Tongue (tissue), 2 donors: ENCODE results near the gene MYLK4. TPM values are rescaled to one million over a fixed set of nuclear protein-coding genes. Genes with fewer than 3 reads are reported as not detected.
"Not testable (repeated sequence)": the region's sequence is repeated elsewhere in the genome, so short reads cannot be mapped to it uniquely, and the experiment has no call there.

Source experiments
- DNase-seq: peaks from one replicate; pipeline ENCODE4 v3.0.0-alpha.2; 2015
- total RNA-seq: library from RNA; depleted of rRNA; stranded (reverse); fragments of >200 nt; gene quantifications from one replicate; pipeline ENCODE4 v1.2.3, GENCODE V29; 2014

The MYLK4 gene
- total RNA-seq, 1 donor from 2014 or later: 14.9 TPM

DNA sequence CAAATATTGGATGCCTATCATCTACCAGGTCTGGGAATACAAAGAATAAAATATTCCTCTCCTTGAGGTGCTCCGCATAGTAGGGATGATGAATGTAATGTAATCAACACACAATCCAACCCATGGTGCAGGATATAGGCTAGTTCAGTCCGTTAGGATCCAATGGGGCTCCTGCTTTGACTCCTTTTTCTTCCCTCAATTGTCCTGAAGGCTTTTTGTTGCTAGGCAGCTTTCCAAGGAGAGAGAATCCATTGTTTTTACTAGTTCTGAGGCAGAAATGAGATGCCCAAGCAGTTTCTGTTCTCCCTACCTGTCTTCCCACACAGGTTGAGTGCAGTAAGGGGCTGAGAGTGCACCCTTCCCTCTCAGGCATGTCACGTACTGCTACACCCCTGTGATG, 26.5 kb upstream of the MYLK4 start:
- DNase-seq: no peak

DNA sequence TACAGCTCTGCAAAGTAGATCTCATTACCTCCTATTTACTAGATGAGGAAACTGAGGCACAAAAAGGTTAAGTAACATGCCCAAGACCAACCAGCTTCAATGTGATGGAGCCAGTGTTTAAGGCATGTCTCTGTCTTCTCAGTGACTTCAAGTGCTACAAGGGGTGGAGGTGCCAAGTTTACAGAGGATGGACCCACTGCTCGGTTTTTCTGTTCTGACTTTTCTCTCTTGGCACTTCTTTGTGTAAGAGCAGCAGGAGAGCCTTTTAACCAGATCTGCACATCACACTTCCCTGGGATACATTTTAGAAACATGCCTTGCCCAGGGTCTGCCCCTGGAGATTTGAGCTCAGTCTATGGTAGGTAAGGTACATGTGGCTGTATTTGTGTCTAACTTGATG, 24.3 kb upstream of the MYLK4 start:
- DNase-seq: no peak

DNA sequence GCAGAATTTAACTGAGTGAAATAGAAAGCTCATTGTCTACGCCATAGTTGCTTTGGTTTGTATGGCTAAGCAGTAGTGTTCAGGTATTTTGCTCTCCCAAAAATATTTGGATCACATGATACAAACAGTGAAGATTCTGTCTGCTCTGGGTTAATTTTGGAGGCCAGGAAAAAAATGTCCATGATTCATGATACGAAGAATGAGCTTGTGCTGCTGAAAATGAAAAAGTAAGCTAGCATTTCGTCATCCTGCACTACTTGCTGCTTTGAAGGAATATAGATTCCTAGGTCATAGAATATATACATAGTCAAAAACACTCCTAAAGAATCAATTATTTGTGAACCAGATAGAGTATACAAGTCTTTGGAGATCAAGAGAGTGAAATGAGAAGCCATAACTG, 22.7 kb upstream of the MYLK4 start:
- no peak for DNase-seq

DNA sequence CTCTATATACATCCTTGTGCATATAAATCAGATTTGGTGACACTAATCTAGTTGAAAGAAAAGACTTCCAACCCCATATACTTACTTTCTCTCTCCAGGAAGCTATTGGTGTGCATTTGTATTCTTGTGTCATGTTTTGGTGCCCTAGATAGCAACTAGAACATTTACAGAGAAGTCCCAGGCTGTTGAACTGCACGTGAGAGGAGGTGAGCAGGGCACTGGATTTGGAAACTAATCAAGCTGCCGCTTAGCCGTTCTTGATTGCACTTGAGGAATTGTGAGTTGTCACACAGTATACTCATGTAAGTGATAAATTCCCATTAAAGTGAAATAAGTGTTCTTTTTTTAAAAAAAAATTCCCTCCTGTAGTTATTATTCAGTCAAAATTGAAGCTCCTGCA, 22.1 kb upstream of the MYLK4 start:
- DNase-seq: no peak

DNA sequence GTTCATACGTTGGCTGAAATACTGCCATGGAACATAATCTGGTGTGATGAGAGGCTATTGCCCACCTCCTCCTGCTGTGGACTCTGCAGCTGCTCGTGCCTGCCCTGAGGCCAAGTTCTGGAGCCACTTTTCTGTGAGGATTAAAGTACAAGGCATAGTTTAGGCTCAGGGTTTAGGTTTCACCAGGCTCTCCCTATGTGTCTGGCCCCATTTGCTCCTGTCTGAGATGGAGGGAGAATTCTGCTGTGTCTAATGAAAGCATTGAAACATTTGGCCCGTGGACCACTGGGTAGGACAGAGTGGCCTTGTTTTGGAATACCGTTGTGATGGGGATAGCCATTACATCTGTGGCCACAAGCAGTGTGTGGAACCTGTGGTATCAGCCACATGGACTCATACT, 20.4 kb upstream of the MYLK4 start:
- peak; percentile 89 for DNase-seq

DNA sequence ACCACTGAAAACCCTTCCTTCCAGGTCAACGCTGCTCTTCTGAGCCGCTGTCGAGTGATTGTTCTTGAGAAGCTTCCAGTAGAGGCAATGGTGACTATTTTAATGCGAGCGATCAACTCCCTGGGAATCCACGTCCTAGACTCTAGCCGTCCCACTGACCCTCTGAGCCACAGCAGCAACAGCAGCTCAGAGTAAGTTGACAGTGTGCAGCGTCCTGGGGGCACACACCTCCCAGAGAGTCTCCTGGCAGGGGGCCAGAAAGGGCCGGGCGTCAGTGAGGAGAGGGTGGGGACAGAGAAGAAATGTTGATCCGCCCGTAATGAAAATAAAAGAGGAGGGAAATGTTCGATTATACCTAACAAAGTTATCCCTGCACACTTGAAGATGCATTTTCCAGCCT, 19.4 kb upstream of the MYLK4 start:
- peak; percentile 86 for DNase-seq

DNA sequence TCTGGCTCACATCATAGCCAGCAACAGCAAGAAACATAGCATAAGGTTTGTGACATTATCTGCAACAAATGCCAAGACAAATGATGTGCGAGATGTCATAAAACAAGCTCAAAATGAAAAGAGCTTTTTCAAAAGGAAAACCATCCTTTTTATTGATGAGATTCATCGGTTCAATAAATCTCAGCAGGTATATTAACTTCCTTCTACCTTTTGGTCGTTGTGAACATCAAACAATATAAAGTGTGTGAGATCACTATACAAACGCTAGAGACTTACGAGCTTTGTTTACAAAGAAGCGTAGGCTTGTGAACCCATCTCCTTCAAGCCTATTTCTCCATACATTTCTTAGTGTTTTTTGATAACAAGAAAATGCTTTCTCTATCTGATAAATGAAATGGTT, 18.0 kb upstream of the MYLK4 start:
- DNase-seq: no peak

DNA sequence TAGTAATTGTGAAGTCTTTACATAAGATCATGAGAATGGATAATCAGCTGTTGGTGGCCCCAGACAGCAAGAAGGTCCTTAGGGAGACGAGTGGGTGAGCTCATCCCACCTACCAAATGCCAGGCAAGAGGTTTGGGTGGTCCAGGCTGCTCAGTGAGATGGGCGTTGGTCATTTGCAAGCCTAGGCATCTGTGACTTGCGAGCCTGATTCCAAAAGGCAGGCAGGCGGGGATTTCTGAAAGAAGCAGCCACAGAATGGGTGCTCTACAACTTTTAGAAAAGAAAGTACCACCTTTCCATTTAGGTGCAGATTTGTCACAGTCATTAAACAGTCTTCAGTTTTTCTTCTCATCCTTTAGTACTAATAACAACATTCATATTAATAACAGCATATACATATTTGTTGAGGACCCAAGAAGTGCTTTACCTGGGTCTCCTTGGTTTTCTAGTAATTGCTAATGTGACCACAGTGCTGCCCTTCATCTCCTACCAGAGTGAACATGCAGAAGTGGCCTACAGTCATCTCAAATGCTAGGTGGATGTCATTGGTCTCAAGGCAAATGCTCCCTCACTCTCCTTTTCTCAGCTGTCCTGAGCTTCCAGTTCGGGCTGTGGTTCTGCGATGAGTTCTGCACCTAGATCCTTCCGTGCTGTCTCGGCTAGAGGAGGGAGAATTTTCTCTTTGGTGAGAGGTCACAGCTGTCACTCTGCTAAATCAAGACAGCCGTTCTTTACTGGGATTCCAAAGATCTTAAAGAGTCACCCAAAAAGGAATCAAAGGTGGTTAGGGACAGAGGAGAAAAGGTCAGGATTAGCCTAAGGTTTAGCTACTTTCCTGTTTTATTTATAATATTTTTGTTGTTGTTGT, 17.2 kb upstream of the MYLK4 start:
- no peak for DNase-seq

DNA sequence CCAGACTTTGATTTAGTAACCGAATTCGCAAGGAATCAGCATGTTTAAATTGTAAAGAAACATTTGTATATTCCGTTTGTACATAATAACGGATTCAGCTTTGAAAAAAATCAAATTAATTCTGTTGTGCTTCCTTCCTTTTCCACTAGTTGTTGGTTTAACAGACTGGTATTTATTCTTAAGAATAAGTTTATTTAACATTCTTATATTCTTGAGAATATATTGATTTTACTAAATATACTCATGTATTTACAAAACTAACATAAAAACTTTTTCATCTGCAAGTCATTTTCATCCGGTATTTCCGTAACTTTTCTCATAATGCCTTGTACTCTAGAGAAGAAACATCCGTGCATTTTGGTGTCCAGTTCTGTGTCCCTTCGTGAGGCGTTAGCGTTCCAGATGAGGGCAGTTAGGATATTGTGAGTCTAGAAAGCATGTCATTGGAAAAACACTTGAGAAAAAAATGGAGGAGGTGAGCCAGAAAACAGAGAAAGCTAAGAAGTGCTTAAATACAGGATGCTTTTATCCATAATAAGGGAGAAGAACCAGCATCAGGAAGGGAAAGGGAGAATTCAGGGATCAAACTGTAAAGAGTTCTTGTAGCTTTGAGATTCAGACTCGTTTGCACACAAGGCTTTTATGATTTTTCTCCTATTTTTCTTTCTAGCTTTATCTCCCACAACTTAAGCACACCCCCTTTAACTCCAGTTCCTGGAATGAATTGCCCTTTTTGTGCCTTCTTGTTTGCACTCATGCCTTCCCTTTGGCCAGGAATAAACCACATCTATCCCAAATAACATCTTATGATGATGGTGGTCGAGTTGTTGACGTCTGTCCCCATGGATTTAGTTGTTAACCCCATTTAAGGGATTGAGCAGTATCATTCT, 16.3 kb upstream of the MYLK4 start:
- no peak for DNase-seq

DNA sequence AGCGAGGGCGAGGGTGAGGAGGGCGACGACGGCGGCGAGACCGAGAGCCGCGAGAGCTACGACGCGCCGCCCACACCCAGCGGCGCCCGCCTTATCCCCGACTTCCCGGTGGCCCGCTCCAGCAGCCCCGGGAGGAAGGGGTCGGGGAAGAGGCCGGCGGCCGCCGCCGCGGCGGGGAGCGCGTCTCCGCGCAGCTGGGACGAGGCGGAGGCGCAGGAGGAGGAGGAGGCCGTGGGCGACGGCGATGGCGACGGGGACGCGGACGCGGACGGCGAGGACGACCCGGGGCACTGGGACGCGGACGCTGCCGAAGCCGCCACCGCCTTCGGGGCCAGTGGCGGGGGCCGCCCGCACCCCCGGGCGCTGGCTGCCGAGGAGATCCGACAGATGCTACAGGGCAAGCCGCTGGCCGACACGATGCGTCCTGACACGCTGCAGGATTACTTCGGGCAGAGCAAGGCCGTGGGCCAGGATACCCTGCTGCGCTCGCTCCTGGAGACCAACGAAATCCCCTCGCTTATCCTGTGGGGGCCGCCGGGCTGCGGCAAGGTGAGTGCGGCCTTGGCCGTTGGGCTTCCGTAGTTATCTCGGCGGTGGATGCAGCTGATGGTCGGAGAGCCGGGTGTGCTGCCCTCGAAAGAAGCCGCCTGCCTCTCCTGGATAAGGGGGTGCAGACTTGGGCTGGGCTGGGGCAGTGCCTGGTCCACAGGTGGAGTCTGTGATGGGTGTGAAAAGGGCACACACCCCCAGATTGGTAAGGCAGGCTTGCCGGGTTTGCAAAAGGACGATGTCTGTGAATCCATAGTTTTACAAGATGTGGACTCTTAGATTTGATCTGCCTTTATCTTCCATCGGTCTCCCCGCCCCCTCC, 15.4 kb upstream of the MYLK4 start:
- DNase-seq: peak; percentile 55

DNA sequence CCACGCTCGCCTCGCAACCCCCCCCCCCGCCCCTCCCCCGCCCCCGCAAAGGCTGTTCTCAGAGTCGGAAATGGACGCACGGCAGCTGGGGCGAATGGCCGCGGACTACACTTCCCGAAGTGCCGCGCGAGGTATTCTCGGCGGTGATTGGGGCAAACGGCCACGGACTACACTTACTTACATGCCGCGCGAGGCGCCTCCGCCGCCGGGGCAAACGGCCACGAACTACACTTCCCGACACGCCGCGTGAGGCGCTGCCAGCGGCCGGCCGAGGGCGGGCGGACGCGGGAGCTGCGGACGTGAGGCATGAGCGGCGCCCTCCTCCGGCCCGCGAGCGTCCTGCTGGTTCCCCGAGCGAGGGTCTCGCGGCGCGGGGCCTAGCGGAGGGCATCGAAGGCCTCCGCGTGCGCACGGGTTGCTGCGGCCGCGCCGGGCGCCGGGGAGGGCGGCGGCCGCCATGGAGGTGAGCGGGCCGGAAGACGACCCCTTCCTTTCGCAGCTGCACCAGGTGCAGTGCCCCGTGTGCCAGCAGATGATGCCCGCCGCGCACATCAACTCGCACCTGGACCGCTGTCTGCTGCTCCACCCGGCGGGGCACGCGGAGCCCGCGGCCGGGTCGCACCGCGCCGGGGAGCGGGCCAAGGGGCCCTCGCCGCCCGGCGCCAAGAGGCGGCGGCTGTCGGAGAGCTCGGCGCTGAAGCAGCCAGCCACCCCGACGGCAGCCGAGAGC, 14.6 kb upstream of the MYLK4 start, which contains the start of gene WRNIP1:
Gene WRNIP1 (plus strand): TSS at position 228 of the 730 bp plus-strand sequence. CDS start 230 bp downstream, at position 458.
- peak; percentile 100 for DNase-seq

DNA sequence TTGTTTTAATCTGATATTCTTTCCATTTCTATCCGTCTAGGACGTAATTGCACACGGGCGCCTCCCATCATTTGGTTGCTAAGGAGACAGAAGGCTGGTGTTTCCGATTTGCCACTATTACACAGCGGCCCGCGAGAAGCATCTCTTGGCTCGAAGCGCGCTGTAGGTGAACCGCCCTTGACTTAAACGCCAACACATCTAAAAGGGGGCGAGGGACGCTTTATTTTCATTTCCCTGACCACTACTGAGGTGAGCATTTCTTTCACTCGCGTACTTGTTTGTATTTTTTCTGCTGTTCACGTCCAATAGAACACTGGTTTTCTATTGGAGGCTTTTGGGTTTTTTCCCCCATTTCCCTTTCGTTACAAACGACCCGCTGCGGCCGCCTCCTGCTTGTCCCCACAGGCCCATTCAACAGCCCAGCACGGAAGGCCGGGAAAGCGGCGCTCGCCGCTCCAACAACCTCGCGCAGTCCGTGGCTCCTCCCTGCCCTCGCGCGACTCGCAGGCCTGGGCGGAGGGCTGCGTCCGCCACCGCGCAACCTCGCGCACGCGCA, 14.0 kb upstream of the MYLK4 start:
- DNase-seq: peak; percentile 86

DNA sequence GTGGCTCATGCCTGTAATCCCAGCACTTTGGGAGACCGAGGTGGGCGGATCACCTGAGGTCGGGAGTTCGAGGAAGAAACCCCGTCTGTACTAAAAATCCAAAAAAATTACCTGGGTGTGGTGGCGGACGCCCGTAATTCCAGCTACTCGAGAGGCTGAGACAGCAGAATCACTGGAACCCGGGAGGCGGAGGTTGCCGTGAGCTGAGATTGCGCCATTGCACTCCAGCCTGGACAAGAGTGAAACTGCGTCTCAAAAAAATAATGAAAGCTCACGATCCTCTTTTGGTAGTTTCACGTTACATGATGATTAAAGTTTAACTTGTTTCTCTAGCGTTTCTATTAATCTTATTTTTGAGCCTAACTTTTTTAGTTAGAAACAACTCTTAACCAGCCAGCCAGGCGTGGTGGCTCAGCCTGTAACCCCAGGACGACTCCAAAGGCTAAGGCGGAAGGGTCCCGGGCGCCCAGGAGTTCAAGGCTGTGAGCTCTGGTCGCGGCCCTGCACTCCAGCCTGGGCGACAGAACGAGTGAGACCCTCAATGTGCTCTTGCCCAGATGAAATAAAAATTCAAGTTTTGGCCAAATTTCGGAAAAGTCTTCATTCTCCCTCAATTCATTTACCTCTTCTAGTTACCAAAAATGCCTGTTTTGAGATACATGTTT, 13.3 kb upstream of the MYLK4 start:
- DNase-seq: no peak

DNA sequence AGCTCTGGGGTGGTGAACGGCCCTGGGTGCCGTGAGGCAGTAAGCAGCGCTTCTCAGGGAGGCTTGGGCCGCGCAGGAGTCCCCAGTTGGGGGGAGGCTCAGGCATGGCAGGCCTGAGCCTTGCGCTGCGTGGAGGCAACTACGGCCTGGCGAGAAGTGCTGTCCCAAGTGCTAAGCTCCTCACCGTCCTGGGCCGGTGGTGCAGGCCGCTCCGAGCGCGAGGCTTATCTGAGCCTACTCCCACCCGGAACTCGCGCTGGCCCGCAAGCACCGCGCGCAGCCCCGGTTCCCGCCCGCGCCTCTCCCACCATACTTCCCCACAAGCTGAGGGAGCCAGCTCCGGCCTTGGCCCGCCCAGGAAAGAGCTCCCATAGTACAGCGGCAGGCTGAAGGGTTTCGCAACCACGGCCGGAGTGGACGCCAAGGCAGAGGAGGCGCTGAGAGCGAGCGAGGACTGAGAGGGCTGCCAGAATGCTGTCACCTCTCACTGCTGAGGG, 12.7 kb upstream of the MYLK4 start:
- DNase-seq: no peak

DNA sequence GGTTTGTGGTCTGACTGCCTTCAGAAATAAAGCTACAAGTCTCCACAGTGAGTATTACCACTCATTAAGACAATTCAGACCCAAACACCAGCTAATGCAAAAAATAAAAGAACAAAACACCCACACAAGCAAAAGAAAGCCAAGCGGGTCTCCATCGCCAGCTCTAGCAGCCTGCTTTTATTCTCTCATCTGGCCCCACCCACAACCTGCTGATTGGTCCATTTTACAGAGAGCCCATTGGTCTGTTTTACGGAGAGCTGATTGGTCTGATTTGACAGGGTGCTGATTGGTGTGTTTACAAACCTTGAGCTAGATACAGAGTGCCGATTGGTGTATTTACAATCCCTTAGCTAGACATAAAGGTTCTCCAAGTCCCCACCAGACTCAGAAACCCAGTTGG, 12.1 kb upstream of the MYLK4 start:
- not testable (repeated sequence) for DNase-seq

DNA sequence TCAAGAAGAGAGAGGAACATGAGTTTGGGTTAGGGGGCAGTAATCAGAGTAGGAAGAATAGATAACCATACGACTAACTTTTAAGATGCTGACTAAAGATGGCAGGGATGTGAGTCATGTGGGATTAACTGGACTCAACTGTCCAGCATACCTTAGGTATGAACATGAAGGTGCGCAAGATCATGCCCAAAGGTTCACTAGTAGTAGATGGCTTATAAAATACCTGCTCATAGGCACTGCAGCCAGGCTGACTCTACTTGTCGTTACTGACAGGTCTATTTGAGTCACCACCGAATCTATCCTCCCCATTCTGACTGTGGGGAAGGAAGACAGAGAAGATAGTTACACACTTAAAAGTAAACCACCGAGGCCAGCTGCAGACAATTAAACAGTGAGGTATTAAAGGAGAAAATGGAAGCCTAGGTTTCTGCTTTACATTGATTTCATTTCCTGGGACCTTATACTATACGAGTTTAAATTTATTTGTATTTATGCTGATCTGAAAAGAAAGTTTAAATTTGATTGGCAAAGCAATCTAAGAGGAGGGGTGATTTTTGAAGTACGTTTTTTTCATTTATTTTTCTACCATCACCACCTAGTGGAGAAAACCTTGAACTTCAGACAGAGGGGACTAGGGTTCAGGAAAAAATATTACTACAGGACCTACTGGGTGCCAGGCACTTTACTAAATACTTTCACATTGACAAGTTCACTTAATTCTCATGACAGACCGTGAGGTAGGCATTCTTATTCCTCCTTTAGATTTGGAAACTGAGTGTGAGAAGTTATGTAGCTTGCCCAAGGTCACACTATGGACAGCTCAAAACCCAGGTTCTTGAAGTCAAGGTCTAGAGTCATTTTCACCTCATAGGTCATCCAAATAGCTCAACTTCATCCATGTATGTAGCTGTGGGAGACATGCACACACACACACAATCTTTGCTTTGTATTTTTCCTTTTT, 10.4 kb upstream of the MYLK4 start:
- DNase-seq: no peak

DNA sequence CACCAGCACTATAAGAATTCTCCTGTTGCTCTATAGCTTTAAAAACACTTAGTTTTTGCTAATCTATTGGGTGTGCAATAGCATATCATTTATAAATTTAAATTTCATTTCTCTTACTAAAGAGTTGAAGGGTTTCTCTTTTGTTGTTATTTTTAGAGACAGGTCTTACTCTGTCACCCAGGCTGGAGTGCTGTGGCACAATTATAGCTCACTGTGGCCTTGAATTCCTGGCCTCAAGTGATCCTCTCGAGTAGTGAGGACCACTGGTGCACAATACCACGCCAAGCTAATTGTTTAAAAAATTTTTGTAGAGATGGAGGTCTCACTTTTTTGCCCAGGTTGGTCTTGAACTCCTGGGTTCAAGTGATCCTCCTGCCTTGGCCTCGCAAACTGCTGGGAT, 8.3 kb upstream of the MYLK4 start:
- no peak for DNase-seq

DNA sequence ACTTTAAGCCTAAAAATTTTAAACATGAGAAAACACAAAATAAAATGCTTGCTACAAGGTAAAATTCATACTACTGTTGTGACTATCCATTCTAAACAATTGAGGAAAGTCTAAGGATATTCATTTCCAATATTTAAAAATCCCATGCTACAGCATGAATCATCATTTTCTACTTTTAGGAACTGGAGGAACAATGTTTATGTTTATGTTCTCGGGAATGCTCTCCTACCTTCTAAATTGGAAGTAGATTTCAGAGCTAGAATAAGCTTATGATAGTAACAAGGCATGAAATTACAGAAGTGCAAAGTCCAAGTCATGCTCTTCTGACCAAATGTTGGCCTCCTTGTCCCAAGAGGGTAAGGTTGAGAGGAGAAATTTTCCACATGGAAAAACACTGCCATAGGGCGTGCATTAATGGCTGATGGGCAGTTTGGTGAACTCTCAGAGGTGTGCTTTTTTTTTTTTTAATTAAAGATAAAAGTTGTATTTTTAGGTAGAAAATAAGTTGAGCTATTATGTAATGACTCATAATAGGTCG, 6.0 kb upstream of the MYLK4 start:
- no peak for DNase-seq

DNA sequence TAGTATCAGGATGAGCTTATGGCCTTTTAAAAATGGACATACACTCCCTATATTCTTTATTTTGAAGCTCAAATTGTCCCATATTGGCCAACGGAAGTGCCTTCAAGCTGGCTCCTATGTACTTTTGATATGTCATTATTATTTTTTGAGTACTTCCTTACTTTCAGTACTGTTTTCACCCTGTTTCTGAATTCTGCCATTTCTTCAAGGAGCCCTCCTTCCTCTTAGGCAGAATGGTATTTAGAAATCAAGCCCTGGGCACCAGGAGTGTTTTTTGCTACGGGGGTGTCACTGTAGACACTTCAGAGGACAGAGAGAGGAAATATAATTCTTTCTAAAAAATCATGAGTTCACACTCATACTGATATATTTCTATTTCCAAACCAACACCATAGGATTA, 5.5 kb upstream of the MYLK4 start:
- DNase-seq: no peak
